HFF-Myc (cell line): ENCODE measurements around the gene CCDC71L.

Experiments used
- DNase-seq: peaks from one replicate; pipeline ENCODE4 v3.0.0-alpha.2; 2011; ENCODE audit warnings: low read depth; ENCODE audit errors: extremely low read depth
- H3K4me3 ChIP-seq: replicated peaks from 2 replicates; pipeline ENCODE4 v1.5.1; 2011; ENCODE audit warnings: low read depth, mild to moderate bottlenecking, control low read depth, low read length
- TF ChIP-seq, protein P1 (sequence below): IDR thresholded peaks from 2 replicates; pipeline ENCODE4 v1.5.1; 2012; ENCODE audit warnings: mild to moderate bottlenecking, low read depth, low read length, control low read depth; ENCODE audit errors: missing control alignments

The CCDC71L gene

DNA sequence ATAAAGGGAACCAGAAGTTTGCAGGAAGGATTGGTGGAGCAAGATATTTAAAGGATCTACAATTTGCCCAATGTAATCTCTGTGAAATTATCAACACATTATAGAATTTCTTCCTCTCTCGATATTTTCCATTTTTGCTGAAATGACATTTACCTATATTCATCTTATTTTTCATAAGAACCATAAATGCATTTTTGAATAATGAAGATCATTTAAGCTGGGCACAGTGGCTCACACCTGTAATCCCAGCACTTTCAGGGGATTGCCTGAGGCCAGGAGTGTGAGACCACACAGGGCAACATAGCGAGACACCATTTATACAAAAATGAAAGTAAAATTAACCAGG is 37.7 kb downstream of the CCDC71L start:
- no peak overlapping the region for H3K4me3 ChIP-seq
- DNase-seq: no peak
- TF ChIP-seq, protein P1, sequence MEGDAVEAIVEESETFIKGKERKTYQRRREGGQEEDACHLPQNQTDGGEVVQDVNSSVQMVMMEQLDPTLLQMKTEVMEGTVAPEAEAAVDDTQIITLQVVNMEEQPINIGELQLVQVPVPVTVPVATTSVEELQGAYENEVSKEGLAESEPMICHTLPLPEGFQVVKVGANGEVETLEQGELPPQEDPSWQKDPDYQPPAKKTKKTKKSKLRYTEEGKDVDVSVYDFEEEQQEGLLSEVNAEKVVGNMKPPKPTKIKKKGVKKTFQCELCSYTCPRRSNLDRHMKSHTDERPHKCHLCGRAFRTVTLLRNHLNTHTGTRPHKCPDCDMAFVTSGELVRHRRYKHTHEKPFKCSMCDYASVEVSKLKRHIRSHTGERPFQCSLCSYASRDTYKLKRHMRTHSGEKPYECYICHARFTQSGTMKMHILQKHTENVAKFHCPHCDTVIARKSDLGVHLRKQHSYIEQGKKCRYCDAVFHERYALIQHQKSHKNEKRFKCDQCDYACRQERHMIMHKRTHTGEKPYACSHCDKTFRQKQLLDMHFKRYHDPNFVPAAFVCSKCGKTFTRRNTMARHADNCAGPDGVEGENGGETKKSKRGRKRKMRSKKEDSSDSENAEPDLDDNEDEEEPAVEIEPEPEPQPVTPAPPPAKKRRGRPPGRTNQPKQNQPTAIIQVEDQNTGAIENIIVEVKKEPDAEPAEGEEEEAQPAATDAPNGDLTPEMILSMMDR: no peak

DNA sequence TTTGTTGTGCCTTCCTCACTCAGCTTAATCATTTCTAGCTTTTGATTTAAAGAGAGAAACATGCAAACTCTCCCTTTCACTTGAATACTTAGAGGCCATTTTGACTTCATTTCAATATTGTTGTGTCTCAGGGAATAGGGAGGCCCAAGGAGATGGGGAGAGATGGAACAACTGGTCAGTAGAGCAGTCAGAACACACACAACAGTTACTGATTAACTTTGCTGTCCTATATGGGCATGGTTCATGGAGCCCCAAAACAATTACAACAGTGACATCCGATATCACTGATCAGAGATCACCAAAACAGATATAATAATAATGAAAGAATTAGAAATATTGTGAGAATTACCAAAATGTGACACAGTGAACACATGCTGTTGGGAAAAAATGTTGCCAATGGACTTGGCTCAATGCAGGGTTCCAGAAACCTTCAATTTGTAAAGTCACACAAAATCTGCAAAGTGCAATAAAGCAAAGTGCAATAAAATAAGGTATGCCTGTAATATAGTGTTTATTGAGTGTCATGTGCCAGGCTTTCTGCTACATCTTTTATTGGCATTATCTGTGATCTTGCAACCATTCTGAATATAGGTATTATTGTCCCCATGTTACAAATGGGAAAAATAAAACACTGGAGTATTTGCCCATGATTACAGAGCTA is 38.2 kb downstream of the CCDC71L start:
- H3K4me3 ChIP-seq: no peak overlapping the region
- no peak for DNase-seq
- TF ChIP-seq, protein P1: no peak

DNA sequence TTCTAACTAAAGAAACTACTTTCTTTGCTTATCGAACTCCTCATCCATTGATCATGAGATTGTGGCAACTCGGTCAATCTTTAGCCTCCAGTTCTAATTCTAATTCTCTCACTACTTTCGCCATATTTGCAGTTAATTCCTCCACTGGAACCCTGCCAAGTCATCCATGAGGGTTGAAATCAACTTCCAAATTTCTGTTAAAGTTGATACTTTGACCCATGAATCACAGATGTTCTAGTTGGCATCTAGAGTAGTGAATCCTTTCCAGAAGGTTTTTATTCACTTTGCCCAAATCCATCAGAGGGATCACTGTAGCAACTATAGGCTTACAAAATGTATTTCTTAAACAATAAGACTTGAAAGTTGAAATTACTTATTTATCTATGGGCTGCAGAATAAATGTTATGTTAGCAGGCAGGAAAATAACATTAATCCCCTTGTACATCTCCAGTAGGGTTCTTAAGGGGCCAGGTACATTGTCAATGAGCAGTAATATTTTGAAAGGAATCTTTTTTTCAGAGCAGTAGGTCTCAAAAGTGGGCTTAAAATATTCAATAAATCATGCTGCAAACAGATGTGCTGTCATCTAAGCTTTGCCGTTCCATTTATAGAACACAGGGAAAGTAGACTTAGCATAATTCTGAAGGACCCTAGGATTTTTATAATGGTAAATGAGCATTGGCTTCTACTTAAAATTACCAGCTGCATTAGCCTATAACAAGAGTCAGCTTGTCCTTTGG is 39.4 kb downstream of the CCDC71L start:
- no peak for DNase-seq
- TF ChIP-seq, protein P1: no peak
- H3K4me3 ChIP-seq: no peak overlapping the region

DNA sequence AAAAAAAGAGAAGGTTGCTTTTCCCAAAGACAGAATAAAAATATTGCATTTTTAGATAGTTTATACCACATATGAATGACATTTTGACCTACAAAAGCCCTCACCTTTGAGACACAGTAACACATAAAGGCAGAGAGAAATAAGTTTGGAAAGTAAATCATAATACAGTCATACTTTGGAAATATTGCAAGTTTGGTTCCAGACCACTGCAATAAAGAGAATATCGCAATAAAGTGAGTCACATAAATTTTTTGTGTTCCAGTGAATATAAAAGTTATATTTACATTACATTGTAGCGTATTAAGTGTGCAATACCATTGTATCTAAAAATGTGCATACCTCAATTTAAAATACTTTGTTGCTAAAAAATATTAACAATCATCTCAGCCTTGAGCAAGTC is 40.3 kb downstream of the CCDC71L start:
- DNase-seq: no peak
- TF ChIP-seq, protein P1: no peak
- no peak overlapping the region for H3K4me3 ChIP-seq

DNA sequence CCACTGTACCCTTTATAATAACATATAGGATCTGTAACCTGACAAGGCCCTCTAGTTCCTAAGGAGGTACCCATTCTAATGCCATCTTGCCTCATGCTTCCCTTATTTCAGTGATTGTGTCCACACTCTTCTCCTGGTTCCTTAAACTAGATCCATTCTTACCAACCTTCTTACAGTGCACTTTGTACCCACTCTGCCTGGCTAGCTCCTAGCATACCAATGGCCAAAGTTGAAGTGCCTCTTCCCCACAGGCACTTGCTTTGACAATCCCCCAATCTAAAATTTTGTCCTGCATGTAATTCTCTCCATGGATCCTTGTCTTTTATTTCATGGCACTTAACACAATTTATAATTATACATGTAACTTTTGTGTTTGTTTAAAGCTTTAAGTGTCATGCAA is 40.9 kb downstream of the CCDC71L start:
- no peak for DNase-seq
- TF ChIP-seq, protein P1: no peak
- no peak overlapping the region for H3K4me3 ChIP-seq

DNA sequence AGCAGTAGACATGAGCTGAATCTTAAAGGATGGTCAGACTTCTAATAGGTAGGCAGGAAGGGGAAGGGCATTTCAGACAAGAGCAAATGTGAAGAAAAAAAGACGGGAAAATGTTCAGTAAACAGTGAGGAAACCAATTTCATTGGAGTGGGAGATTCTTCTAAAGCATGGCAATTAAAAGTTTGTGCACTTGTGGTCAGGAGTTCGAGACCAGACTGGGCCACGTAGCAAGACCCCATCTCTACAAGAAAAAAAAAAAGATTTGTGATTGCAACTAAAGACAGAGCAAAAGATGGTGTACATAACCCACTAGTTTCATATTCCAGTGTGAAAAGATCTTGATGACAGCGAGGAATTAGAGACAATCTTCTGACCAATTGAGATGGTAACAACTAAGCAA is 41.7 kb downstream of the CCDC71L start:
- no peak overlapping the region for H3K4me3 ChIP-seq
- DNase-seq: no peak
- TF ChIP-seq, protein P1: no peak
